HCEC 1CT (cell line): ENCODE results near the gene WNT6.
"Not testable (repeated sequence)": the region's sequence is repeated elsewhere in the genome, so short reads cannot be mapped to it uniquely, and the experiment has no call there.

Source experiments
- DNase-seq: peaks from one replicate; pipeline ENCODE4 v3.0.0-alpha.2; 2017

The WNT6 gene

DNA sequence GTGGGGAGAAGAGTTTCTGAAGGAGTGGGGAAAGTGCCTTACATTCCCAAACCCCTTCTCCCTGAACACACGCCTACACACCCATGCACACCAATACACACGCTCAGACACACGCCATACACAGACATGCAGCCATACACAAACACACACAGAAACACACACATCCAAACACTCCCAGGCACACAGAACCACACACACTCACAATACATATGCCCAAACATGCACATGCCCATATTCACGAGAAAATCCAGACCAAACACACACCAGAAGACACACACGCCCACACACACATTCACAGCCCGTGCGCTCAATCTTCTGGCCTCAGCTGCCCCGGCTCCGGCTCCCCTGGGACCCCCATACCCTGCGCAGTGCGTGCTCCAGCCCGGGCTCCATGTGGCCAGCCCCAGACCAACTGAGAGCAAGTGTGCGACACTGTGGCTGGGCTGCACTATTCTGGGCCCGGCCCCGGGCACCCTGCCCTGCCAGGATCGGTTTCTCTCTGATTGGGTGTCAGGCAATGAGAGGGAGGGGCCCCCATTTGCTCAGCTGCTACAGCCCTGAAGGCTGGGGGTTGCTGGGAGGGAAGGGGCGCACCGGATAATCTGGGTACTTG, 28.1 kb upstream of the WNT6 start, which contains the start of gene PRKAG3:
PRKAG3 (minus strand) TSS at position 426 of the 613 bp plus-strand sequence.
- DNase-seq: no peak

DNA sequence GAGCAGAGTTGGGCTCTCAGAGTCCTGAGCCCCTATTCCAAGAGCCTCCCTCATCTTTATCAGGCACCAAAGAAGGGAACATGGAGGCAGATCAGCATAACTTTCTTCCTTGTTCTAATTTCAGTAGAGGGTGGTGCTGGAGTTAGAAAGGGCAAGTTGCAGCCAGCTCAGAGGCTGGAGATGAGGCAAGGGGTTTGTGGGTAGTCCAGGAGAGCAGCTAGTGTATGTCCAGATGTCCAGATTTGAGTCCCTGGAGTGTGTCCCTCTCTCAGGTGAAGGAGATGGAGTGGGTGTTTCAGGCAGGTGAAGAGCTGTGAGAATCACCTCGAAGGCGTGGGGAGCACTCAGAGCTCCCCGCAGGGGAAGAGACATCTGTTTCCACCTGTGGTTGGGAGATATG, 27.5 kb upstream of the WNT6 start:
- DNase-seq: no peak

DNA sequence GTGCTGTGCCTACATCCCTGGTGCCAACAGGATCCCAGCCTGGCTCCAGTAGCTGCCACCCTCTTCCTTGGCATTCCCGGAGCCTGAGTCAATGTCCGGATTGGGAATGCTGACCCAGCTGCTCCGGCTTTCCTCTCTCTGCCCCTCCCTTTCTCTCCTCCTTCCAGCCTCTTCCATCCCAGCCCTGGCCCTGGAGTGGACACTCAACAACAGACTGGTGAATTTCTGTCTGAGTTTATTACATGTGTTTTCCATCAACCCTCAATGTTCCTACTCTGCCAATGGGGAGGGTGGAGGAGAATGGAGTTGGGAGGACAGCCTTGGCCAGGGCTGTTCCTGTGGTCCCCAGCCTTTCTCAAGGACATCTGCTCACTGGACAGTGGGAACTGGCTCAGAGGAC, 27.1 kb upstream of the WNT6 start:
- peak; percentile 58 for DNase-seq

DNA sequence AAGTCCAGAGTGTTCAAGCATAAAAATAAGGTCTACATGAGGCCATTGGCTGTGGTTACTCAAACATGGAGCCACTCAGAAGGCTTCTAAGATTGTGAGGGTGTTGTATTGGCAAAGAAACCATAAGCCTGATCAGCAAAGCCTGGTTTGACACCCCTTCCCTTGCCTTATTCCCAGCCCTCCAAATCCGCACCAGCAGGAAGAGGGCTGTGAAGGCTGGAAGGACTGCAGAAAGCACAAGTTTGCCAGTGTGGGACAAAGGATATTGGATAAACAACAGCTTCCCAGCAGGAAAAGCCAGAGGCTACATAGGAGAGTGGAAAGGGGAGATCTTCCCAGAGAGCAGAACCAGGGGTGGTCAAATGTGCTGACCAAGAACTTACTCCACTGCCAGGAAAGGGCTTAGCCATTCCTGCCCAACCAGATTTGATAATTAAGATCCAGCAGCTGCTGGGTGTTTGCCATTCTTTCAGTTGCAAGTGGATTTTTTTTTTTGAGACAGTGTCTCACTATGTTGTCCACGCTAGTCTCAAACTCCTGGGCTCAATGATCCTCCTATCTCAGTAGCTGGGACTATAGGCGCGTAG, 26.5 kb upstream of the WNT6 start:
- DNase-seq: no peak

DNA sequence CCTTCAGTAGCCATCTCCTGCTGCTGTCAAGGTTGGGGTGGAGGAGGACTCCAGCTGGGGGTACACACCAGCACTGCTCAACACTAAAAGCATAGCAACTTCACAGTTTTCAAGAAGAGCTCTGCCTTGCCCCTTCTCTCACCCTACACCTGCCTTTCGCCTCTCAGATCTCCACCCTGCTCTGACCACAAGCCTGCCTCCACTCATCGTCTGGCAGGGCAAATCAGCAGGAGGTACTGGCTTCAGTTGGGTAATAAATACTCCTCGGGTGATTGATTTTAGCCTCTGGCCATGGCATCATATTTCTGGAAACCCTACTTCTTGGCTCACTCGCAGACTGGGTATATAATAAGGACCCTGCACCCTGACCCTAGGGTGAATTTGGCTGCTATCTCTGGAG, 24.9 kb upstream of the WNT6 start:
- DNase-seq: no peak

DNA sequence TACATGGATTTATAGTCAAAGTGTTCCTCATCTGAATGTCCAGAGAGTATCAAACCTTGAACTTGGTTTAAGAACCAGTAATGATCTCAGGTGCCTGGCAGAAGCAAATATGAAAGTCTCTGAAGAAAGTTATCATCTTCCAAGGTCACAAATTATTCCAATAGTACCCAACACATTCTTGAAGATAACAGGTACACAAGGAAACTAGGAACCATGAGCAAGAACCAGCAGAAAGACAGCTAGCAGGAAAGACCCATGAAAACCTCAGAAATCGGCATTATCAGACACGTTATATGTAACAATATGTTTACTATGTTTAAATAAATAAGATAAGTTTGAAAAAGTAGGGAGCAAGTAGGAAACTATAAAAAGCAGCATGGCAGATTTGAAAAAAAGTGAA, 22.1 kb upstream of the WNT6 start:
- no peak for DNase-seq

DNA sequence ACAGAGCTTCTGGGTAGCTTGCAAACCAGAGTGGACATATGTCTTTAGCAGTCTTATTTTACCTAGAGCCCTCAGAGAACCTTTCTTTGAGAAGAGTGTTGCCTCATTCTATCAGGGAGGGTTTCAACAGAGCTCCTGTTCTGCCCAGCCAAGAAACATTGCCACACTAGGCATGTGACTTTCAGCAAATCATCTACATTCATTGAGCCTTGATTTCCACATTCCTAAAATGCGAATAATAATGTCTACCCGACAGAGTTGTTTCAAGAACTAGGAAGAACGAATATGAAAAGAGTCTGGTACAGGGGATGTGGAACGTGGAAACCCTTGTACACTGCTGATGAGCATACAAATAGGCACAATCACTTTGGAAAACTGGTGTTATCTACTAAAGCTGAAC, 20.2 kb upstream of the WNT6 start:
- DNase-seq: peak; percentile 71

DNA sequence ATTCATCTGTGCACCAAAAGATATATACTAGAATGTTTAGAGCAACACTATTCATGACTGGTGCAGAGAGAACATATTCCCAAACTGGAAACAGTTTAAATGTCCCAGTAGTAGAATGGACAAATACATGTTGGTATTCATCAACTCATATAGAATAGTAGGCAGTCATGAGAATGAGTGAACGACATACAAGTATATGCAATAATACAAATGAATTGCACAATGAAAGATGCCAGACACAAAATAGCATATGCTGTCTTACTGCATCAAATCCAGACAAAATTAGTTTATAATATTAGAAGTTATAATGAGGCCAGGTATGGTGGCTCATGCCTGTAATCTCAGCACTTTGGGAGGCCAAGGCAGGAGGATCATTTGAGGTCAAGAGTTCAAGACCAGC, 19.7 kb upstream of the WNT6 start:
- DNase-seq: peak; percentile 14

DNA sequence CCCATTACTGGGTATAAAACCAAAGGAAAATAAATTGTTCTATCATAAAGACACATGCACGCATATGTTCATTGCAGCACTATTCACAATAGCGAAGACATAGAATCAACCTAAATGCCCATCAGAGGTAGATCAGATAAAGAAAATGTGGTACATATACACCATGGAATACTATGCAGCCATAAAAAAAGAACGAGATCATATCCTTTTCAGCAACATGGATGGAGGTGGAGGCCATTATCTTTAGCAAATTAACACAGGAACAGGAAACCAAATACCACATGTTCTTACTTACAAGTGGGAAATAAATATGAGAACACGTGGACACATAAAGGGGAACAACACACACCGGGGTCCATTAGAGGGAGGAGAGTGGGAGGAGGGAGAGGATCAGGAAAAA, 15.3 kb upstream of the WNT6 start:
- not testable (repeated sequence) for DNase-seq

DNA sequence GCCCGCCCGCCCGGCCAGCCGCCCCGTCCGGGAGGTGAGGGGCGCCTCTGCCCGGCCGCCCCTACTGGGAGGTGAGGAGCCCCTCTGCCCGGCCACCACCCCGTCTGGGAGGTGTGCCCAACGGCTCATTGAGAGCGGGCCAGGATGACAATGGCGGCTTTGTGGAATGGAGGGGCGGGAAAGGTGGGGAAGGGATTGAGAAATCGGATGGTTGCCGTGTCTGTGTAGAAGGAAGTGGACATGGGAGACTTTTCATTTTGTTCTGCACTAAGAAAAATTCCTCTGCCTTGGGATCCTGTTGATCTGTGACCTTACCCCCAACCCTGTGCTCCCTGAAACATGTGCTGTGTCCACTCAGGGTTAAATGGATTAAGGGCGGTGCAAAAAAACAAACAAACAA, 12.6 kb upstream of the WNT6 start:
- DNase-seq: not testable (repeated sequence)

DNA sequence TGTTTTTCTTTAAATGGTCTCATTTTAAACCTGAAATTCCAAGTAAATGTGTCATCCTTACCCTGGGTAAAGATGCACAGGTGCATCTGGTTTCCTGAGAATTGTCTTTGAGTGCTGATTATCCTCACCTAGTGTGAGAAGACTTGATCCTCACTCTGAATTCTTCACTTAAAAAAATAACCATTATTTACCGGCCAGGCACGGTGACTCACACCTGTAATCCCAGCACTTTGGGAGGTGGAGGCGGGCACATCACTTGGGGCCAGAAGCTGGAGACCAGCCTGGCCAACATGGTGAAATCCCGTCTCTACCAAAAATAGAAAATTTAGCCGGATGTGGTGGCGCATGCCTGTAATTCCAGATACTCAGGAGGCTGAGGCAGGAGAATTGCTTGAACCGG, 9.9 kb upstream of the WNT6 start:
- no peak for DNase-seq

DNA sequence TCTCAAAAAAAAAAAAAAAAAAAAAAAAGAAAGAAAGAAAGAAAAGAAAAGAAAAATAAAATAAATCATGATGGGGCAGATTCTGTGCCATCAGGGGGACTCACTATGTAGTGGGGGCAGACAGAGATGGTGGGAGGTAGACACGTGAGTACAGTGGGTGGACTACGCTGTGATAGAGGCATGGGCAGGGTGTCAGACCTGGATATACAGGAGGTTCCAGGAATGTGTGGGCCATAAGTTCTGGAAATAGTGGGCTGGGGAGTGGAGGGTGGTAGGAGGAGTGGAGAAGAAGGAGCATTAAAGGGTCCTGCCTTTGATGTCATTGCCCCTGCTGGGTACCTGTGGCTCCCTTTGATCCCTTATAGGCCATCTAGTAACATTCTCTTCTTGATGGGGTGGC, 8.8 kb upstream of the WNT6 start:
- no peak for DNase-seq

DNA sequence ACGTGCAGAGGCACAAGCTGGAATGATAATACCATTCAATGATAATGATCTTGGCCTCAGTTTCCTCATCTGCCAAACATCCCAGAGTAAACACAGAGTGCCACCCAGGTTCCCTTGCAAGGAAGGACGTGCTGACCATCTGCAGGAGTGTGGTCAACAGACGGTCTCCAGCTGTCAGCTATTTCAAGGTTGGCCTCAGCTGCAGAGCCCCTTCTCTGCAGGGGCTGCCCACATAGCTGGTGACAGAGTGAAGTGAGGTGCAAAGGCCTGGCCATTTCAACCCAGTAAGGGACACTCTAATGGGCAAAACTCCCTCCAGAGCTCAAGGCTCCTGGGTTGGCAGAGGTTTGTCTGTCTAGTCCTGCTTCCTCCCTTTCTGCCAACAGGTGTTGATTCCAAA, 8.3 kb upstream of the WNT6 start:
- no peak for DNase-seq

DNA sequence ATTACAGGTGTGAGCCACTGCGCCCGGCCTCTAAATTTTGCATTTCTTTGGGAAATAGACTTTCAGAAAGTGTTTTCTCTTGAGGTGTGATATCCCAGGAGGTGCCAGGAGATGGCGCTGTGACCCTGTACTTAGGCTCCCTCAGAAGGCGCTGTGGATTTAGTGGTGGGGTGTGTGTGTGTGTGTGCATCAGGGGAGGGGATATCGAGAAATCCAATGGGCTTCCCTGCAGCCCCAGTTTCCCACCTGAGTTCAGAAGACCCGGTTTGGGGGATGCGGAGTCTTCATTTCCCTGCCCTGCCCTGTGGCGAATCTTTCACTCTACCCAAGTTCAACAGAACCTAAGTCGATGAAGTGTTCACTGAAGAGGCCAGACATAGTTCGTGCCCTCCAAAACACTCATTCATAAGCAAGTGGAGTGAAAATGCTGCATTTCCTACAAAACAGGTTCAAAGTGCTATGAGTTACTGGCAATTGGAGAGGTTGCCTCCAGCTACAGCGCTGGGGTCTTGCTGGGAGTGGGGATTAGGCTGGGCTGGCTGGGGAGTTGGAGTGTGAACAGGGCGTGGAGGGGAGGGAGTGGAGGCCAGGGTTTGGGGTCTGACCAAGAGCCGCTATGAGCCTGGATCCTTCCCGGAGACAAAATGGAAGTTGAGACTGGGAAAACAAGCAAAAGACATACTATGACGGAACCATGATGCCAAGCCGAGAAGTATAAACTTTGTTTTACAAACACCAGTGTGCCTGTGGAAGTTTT, 6.5 kb upstream of the WNT6 start:
- DNase-seq: peak; percentile 57

DNA sequence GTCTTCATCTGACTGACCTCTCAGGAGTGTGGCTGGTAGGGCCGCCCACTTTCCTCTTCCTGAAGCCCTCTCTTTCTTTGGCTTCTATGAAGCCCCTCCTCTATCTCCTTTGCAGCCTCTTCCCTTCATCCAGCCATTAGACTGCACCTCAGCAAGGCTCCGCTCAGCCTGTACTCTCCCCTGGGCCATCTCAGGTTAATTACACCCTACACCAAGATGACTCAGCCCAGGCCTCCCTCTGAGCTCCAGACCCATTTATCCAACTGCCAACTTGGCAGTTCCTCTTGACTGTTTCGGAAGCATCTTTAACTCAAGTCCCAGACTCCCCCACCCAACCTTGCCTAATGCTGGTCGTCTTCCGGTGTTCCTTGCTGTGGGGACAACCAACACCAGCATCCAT, 5.8 kb upstream of the WNT6 start:
- DNase-seq: peak; percentile 13

DNA sequence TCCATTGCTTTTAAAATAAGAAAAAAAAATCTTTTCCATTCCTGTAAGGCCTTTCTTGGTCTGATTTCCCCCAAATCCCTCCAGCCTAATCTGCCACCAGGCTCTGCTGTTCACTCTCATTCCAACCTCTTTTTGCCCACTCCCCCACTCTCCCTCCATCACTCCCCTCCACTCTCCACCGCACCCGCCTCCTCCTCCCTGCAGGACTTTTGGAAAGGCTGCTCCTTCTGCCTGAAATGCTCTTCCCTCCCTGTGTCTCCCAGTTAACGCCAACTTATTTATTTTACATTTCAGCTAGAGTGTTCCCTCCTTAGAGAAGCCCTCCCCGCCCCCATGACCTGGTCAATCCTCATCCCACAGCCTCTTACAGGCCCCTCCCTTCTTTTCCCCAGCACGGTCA, 4.7 kb upstream of the WNT6 start:
- no peak for DNase-seq

DNA sequence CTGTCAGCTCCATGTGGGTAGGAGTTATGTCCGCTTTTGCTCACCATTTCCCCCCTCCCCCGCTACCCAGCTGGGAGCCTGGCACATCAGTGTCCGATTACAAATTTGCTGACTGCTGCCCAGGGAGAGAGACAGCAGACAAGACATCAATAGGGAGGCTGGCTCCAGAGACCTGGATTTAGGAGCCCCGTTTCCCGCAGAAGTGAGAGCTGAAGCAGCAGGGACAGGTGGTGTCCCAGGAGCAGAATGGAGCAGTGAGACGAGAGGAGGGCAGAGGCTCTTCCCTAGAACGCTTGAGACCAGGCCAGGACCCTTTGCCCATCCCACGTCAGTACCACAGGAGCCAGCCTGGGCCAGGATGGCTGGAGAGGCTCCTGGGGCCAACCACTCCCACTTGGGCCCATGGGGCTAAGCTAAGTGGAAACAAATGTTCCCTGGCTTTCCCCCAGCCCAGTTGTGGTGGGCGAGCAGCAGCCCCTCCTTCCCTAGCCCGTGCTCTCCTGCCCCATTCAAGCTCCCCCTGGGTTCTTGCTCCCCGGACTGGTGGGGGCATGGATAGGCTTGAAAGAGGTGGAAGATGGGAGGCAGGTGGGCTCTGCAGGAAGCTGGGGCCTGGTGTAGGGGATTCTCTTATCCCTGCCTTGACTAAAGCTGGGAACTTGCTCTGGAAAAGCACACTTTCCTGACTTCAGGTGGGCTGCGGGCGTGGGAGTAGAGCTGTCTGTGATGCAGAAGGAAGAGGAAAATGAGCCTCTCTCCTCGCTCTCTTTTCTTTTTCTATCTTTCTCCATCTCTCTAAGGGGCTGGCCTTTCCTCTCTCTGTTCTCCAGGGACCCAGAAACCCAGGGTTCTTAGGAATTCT, 4.1 kb upstream of the WNT6 start:
- no peak for DNase-seq

DNA sequence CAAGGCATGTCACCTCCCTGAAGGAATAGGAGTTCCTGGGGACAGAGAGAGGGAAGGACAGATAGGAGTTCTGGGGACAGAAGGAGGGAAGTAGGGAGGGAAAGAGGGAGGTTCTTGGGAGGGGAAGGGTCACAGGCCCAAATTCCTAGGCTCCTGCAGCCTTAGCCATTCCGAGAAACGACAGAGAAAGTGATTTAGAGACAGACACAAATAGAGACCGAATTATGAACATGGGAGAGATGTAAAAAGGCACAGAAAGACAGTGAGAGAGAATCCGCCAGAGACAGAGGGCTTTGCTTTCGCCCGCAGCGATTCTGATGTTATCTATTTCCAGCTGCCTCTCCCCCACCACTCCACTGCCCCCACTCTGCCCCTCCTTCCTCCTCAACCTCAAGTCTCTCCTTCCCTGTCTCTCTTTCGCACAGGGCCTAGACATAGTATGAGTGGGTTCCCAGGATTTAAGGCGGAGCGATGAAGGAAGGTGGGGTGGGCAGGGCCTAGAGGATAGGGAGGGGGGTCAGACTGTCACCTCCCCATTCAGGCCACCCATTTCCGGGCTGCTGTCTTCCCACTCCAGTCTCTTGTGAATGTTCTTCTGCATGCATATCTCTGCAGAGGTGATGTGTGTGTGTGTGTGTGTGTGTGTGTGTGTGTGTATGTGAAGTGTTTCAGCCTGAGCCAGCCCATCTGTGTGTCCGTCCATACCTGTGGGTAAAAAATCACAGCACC, 3.3 kb upstream of the WNT6 start:
- DNase-seq: no peak

DNA sequence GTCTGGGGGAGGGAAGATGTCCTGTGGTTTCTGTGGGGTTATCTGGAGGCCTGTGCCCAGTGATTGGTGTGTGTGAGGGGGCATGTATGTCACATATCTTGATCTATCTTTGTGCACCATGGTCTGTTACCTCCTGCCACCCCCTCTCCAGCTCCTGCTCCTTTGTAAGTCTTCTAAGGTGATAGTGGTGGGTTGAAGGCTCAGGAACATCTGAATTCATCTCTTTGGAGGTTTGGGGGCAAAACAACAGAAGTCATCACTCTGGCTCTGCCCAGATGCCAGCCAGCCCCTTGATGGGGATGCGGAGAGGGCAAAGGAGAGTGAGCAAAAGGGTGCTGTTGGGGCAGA, 2.7 kb upstream of the WNT6 start:
- DNase-seq: no peak

DNA sequence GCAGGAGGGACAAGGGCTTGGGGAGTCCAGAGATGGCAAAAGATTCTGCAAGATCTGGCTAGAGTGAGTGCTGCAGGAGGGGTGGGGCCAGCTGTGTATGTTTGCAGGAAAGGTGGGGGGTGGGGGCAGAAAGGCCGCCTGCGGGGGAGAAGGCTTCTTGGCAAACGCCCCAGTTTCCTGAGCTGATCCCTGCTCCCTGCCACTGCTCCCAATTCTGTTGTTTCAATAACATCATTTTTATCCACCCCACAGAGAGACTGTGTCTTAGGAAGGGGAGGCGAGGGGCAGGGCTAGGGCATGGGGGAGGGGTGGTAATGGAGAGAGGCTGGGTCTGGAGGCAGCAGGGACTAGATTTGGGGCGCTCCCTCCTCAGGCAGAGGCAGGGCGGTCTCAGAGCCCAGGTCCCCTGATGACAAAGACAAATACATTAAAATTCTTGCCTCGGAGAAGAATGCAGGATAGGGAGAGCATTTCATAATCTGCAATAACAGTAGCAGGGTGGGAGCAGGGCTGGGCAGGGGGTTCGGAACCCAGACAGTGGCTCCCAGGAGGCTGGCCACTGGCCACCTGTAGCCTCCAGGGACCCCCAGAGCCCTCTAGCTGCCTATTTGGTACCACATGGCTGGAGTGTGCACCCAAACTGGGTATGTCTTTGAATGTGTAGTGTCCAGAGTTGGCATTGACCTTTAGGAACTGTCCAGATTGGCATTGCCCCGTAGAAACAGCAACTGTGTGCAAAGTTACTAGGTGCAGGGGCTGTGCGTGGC, 2.1 kb upstream of the WNT6 start:
- no peak for DNase-seq

DNA sequence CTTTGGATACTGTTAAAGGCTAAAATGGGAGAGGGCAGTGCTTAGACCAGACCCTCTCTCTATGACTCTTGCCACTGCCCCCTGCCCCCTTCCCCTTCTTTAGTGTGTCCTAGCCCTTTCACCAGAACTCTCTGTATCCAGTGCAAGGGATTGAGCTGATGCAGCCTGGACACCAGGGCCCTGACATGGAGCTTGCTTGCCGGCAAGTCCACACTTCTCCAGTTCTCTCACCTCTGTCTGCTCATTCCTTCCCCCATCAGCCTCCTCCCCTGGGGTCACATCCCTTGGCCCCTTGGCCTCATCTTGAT, 1.5 kb upstream of the WNT6 start:
- no peak for DNase-seq
